WTC11 (cell line): Measurements from ENCODE around the gene NHS. TPM values are rescaled to one million over a fixed set of nuclear protein-coding genes. Genes with fewer than 3 reads are reported as not detected.

Source experiments
- ATAC-seq: fragments of 200-7000 bp; cut with Tn5 transposase; 2 replicates; pipeline ENCODE4 v1.10.0; 2021; ENCODE audit warnings: mild to moderate bottlenecking, moderate library complexity
- CTCF ChIA-PET: fragments of 300-600 bp; sonication (Branson Sonifier 250); formaldehyde crosslinking; loops from one replicate; lab custom pipeline; 2021; ENCODE audit warnings: antibody characterized with exemption; lab: Charles Lee
- POLR2A ChIA-PET: fragments of 350-600 bp; sonication (Branson Sonifier 250); formaldehyde crosslinking; loops from one replicate; lab custom pipeline; 2021; ENCODE audit warnings: antibody characterized with exemption; lab: Charles Lee
- DNase-seq: peaks from one replicate; pipeline ENCODE4 v3.0.0; 2021; ENCODE audit warnings: low spot score
- H3K27ac Mint-ChIP-seq: 2 replicates; pipeline ENCODE4 v1.8.0; 2021; ENCODE audit warnings: mixed read lengths
- H3K27me3 Mint-ChIP-seq: 2 replicates; pipeline ENCODE4 v1.8.0; 2021; ENCODE audit warnings: low read depth, mild to moderate bottlenecking, moderate library complexity, mixed read lengths
- H3K36me3 Mint-ChIP-seq: 2 replicates; pipeline ENCODE4 v1.8.0; 2021; ENCODE audit warnings: mixed read lengths
- H3K4me1 Mint-ChIP-seq: 2 replicates; pipeline ENCODE4 v1.8.0; 2022; ENCODE audit warnings: mixed read lengths
- H3K4me3 Mint-ChIP-seq: 2 replicates; pipeline ENCODE4 v1.8.0; 2021; ENCODE audit warnings: mild to moderate bottlenecking, moderate library complexity, mixed read lengths
- H3K9me3 Mint-ChIP-seq: 2 replicates; pipeline ENCODE4 v1.8.0; 2021; ENCODE audit warnings: mixed read lengths
- AFF4 ChIP-seq: sonication (generic); formaldehyde crosslinking; IDR thresholded peaks from 2 replicates; pipeline ENCODE4 v1.8.1; 2023; ENCODE audit warnings: mild to moderate bottlenecking, missing genetic modification reagents, borderline replicate concordance
- CTCF ChIP-seq: fragments of 200-600 bp; IDR thresholded peaks from 2 replicates; pipeline ENCODE4 v1.8.0; 2022; ENCODE audit warnings: antibody characterized with exemption
- E2F4 ChIP-seq: sonication (generic); formaldehyde crosslinking; IDR thresholded peaks from 2 replicates; pipeline ENCODE4 v1.8.1; 2022; ENCODE audit warnings: low read depth, mild to moderate bottlenecking, moderate library complexity, missing genetic modification reagents, borderline replicate concordance
- EMX1 ChIP-seq: fragments of 250-450 bp; sonication (Bioruptor Pico); IDR thresholded peaks from 2 replicates; pipeline ENCODE4 v1.8.0; 2021; ENCODE audit warnings: mild to moderate bottlenecking
- IRF1 ChIP-seq: sonication (generic); formaldehyde crosslinking; IDR thresholded peaks from 2 replicates; pipeline ENCODE4 v1.8.0; 2023; ENCODE audit warnings: missing genetic modification reagents
- JAZF1 ChIP-seq: fragments of 250-450 bp; sonication (Bioruptor Pico); IDR thresholded peaks from 2 replicates; pipeline ENCODE4 v1.9.0; 2021; ENCODE audit warnings: moderate library complexity, mild to moderate bottlenecking, inconsistent platforms
- MXD4 ChIP-seq: fragments of 250-450 bp; sonication (Bioruptor Pico); IDR thresholded peaks from 2 replicates; pipeline ENCODE4 v1.8.0; 2021; ENCODE audit warnings: mild to moderate bottlenecking, moderate library complexity, borderline replicate concordance
- NFE2L1 ChIP-seq: sonication (generic); formaldehyde crosslinking; IDR thresholded peaks from 2 replicates; pipeline ENCODE4 v1.8.1; 2023; ENCODE audit warnings: missing genetic modification reagents
- NR1H2 ChIP-seq: sonication (generic); formaldehyde crosslinking; IDR thresholded peaks from 2 replicates; pipeline ENCODE4 v1.9.0; 2021; ENCODE audit warnings: mild to moderate bottlenecking, moderate library complexity, missing genetic modification reagents
- RELA ChIP-seq: sonication (generic); formaldehyde crosslinking; IDR thresholded peaks from 2 replicates; pipeline ENCODE4 v1.8.1; 2022; ENCODE audit warnings: missing genetic modification reagents, mild to moderate bottlenecking, borderline replicate concordance
- SOX15 ChIP-seq: fragments of 250-450 bp; sonication (Bioruptor Pico); IDR thresholded peaks from 2 replicates; pipeline ENCODE4 v1.9.0; 2021; ENCODE audit warnings: mild to moderate bottlenecking
- STAT6 ChIP-seq: sonication (generic); formaldehyde crosslinking; conservative IDR thresholded peaks from 2 replicates; pipeline ENCODE4 v1.8.1; 2023; ENCODE audit warnings: mild to moderate bottlenecking, low read depth, missing genetic modification reagents, moderate library complexity
- USF2 ChIP-seq: sonication (generic); formaldehyde crosslinking; IDR thresholded peaks from 2 replicates; pipeline ENCODE4 v1.8.1; 2023; ENCODE audit warnings: mild to moderate bottlenecking, missing genetic modification reagents, moderate library complexity
- ZMAT4 ChIP-seq: fragments of 250-450 bp; sonication (Bioruptor Pico); IDR thresholded peaks from 2 replicates; pipeline ENCODE4 v1.9.0; 2021; ENCODE audit warnings: mild to moderate bottlenecking
- ZNF396 ChIP-seq: fragments of 250-450 bp; sonication (Bioruptor Pico); IDR thresholded peaks from 2 replicates; pipeline ENCODE4 v1.8.0; 2021; ENCODE audit warnings: mild to moderate bottlenecking, moderate library complexity, borderline replicate concordance
- ZNF423 ChIP-seq: fragments of 250-450 bp; sonication (Bioruptor Pico); IDR thresholded peaks from 2 replicates; pipeline ENCODE4 v2.1.2; 2022; ENCODE audit warnings: mild to moderate bottlenecking, moderate library complexity
- ZNF512 ChIP-seq: sonication (generic); formaldehyde crosslinking; IDR thresholded peaks from 2 replicates; pipeline ENCODE4 v1.8.1; 2022; ENCODE audit warnings: missing genetic modification reagents, borderline replicate concordance
- total RNA-seq: library from RNA; stranded (reverse); gene quantifications from 3 replicates; pipeline ENCODE4 v1.2.3, GENCODE V29; 2021

NHS gene
- total RNA-seq, 1 experiment from 2014 or later = 5.8 TPM

- no peaks in the 10 kb centered on the region for H3K36me3 Mint-ChIP-seq
- TF ChIP-seq STAT6 (no peak), ZNF512 (CRISPR knock-in tag) (no peak), ZNF423 (CRISPR knock-in tag) (no peak), ZMAT4 (CRISPR knock-in tag) (no peak), RELA (no peak), EMX1 (CRISPR knock-in tag) (no peak), CTCF (no peak), NFE2L1 (CRISPR knock-in tag) (no peak), E2F4 (no peak), JAZF1 (no peak), MXD4 (CRISPR knock-in tag) (no peak), ZNF396 (no peak), SOX15 (CRISPR knock-in tag) (no peak), IRF1 (no peak), USF2 (CRISPR knock-in tag) (no peak), NR1H2 (CRISPR knock-in tag) (no peak), AFF4 (CRISPR knock-in tag) (no peak)
- H3K27ac Mint-ChIP-seq = no peak overlapping the region
- H3K9me3 Mint-ChIP-seq = no peaks in the 10 kb centered on the region
- H3K4me1 Mint-ChIP-seq = peaks cover 13% of the 10 kb centered on the region
- no peaks in the 10 kb centered on the region for H3K27me3 Mint-ChIP-seq
- no peak for ATAC-seq
- POLR2A ChIA-PET = interaction anchor here (0.6 kb wide), 1 partner anchor 24 kb away, joined by 3 read pairs; no protein-coding TSS in a partner anchor
- CTCF ChIA-PET = no interaction called here
- no peak for DNase-seq
- H3K4me3 Mint-ChIP-seq = no peak overlapping the region
Measured at GRCh38 chrX:17679261-17679660, 304.3 kb downstream of the NHS start.
